Measurements from ENCODE around the gene CSF1. TPM values are rescaled to one million over a fixed set of nuclear protein-coding genes. Genes with fewer than 3 reads are reported as not detected.

The CSF1 gene
- polyA plus RNA-seq, 1 of the 3 experiments (the other 2 are of a cell fraction) = 31.9 TPM

- 81% methylated on average over 12 of the region's 12 CpGs for WGBS (ENCODE audit: low lambda C conversion rate)
- Histone ChIP-seq H3K36me3 (replicated peaks in 1 of 2; ENCODE audit: control insufficient read depth in 1 of 2, insufficient read depth in 2 of 2, low read length in 1 of 2) (peaks cover 0 to 4% of the 10 kb centered on the region in 2 experiments), H3K9me2 (no peaks in the 10 kb centered on the region), H3F3A (replicated peaks; ENCODE audit: insufficient read depth) (no peaks in the 10 kb centered on the region), H3K4me3 (ENCODE audit: low read depth in 2 of 2, low read length in 1 of 2) (no peak overlapping the region), H3K9ac (no peak overlapping the region), H2AFZ (ENCODE audit: low read depth) (no peak overlapping the region), H3K4me2 (no peak overlapping the region), H4K20me1 (ENCODE audit: insufficient read depth) (no peaks in the 10 kb centered on the region), H3K27ac (ENCODE audit: low read depth in 2 of 2, low read length in 1 of 2) (no peak overlapping the region), H3K79me2 (ENCODE audit: insufficient read depth) (no peaks in the 10 kb centered on the region), H3K27me3 (ENCODE audit: insufficient read depth) (no peaks in the 10 kb centered on the region), H3K4me1 (ENCODE audit: control insufficient read depth in 1 of 2, insufficient read depth in 2 of 2, low read depth in 1 of 2, low read length in 1 of 2) (peaks cover 0 to 3% of the 10 kb centered on the region in 2 experiments; a peak in 1 of 4 replicates), H3K9me3 (no peaks in the 10 kb centered on the region)
- TF ChIP-seq RFX5 (IDR thresholded peaks at IDR 0.05; ENCODE audit: low read length) (no peak), RCOR1 (IDR thresholded peaks at IDR 0.05; ENCODE audit: low read length) (no peak), EP300 (IDR thresholded peaks at IDR 0.05; ENCODE audit: borderline replicate concordance in 1 of 2, low read depth in 1 of 2, low read length in 1 of 2) (no peak), USF2 (IDR thresholded peaks at IDR 0.05; ENCODE audit: borderline replicate concordance, low read depth, low read length) (no peak), EZH2phosphoT487 (IDR thresholded peaks at IDR 0.05; ENCODE audit: borderline replicate concordance, low read depth) (no peak), YY1 (IDR thresholded peaks at IDR 0.05; ENCODE audit: low read depth) (no peak), CTCF (IDR thresholded peaks at IDR 0.05) (no peak), NFIC (IDR thresholded peaks at IDR 0.05; ENCODE audit: borderline replicate concordance) (no peak), TCF12 (IDR thresholded peaks at IDR 0.05) (no peak), GABPA (IDR thresholded peaks at IDR 0.05; ENCODE audit: low read depth) (no peak), POLR2AphosphoS5 (IDR thresholded peaks at IDR 0.05; ENCODE audit: low read depth, low read length) (no peak), MEF2A (IDR thresholded peaks at IDR 0.05; ENCODE audit: borderline replicate concordance, low read depth) (no peak), IRF3 (IDR thresholded peaks at IDR 0.05; ENCODE audit: low read depth, low read length) (no peak), USF1 (IDR thresholded peaks at IDR 0.05; ENCODE audit: borderline replicate concordance, low read depth) (no peak), ELF1 (IDR thresholded peaks at IDR 0.05) (no peak), REST (IDR thresholded peaks at IDR 0.05; ENCODE audit: low read depth, low read length) (no peak), GATA2 (CRISPR knock-in tag; IDR thresholded peaks at IDR 0.05) (no peak), FOXJ3 (CRISPR knock-in tag; IDR thresholded peaks at IDR 0.05) (no peak), CHD2 (IDR thresholded peaks at IDR 0.05; ENCODE audit: low read length, partially characterized antibody) (no peak), SMC3 (IDR thresholded peaks at IDR 0.05; ENCODE audit: low read depth, low read length) (no peak)
- no peak for DNase-seq
- POLR2A ChIA-PET = no interaction called here
- CTCF ChIA-PET = interaction anchor here (1.5 kb wide), 1 partner anchor 119 kb away, joined by 8 read pairs; the partner anchor contains the start of gene AHCYL1
Observed at GRCh38 chr1:109864930-109865612, 45.6 kb upstream of the CSF1 start.

All from SK-N-SH (cell line).